ENCODE data around the gene CDX1. TPM values are rescaled to one million over a fixed set of nuclear protein-coding genes. Genes with fewer than 3 reads are reported as not detected.

The CDX1 gene
- total and polyA plus RNA-seq, 8 donors: 0.31 to 472 (median 2.0) TPM; not detected in 5

DNA sequence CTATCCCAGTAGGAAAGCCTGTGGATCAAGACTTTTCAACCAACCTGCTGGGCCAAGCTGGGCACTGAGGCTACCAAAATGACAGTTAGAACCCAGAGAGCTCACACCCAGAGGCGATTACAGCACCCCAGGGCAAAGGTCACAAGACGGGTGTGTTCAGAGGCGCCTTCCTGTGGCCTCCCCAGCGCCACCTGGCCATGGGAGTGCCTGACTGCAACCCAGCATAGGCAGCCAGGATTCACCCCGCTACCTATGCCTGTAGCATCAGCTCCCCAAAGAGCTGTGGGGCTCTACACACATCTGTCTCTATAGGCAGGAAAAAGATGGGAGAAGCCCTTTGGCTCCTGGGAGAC is 44.4 kb upstream of the CDX1 start:
- Histone ChIP-seq H3K4me3 (no peak overlapping the region), H3K27me3 (no peaks in the 10 kb centered on the region), H3K27ac (no peak overlapping the region), H3K36me3 (peaks cover 20 to 96% (median 85%) of the 10 kb centered on the region in 4 donors), H3K9me3 (no peaks in the 10 kb centered on the region), H3K4me1 (peaks cover 0 to 6% (median 0%) of the 10 kb centered on the region in 4 donors)
- peak; percentile 49 to 78 for DNase-seq
- intact Hi-C loops (cut with DNase I; ENCODE audit: low total_unique reads): no loop called here
- WGBS, 5 donors: 29 to 83% (median 31%) methylated on average over 2 to 5 of the region's 5 CpGs
- TF ChIP-seq, protein P1, sequence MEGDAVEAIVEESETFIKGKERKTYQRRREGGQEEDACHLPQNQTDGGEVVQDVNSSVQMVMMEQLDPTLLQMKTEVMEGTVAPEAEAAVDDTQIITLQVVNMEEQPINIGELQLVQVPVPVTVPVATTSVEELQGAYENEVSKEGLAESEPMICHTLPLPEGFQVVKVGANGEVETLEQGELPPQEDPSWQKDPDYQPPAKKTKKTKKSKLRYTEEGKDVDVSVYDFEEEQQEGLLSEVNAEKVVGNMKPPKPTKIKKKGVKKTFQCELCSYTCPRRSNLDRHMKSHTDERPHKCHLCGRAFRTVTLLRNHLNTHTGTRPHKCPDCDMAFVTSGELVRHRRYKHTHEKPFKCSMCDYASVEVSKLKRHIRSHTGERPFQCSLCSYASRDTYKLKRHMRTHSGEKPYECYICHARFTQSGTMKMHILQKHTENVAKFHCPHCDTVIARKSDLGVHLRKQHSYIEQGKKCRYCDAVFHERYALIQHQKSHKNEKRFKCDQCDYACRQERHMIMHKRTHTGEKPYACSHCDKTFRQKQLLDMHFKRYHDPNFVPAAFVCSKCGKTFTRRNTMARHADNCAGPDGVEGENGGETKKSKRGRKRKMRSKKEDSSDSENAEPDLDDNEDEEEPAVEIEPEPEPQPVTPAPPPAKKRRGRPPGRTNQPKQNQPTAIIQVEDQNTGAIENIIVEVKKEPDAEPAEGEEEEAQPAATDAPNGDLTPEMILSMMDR (IDR thresholded peaks at IDR 0.05): peak in 1 of 7 experiments; percentile 12
- no peak for TF ChIP-seq EP300 (IDR thresholded peaks at IDR 0.05)

DNA sequence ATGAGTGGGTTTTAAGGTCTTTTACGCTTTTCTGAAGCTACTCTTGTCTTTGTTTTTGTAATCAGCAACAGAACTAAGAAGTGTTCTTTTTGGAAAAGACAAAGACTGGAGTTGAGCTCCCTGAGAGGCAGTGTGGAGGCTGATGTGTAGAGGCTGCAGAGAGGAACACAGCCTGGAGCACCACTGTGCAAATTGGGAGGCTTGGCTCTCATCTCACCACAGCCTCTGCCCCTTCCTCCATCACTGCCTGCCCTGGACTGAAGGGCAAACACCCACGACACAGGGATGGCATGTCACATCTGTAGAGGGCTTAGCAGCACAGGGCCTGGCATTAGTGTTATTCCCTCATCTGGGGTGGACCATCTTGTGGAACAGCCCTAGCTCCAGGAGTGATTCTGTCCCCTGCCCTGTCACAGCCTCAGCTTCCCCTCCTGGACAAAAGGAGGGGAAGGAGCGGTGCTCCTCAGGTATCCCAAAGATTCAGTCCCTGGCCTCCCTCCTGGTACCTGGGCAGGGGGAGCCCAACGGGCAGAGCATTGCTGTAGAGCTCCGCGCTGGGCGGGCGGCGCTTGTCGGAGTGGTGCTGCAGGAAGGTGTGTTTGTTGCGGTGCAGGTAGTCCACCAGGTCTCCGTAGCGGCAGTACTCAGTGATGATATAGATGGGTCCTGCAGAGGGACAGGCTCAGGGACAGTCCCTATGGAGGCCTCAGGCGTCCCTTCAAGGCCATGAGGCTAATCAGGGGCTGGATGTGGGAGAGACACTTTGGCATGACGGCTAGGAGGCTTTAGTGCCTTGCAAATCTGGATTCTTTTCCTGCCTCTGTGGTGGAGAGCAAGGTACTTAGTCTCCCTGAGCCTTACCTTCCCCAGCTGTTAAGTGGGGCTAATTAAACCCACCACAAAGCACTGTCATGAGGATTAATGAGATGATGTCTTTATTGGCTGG is 43.8 kb upstream of the CDX1 start:
- H3K4me1 ChIP-seq: peaks cover 0 to 6% (median 0%) of the 10 kb centered on the region in 4 donors
- intact Hi-C loops (cut with DNase I; ENCODE audit: low total_unique reads): no loop called here
- no peaks in the 10 kb centered on the region for H3K9me3 ChIP-seq
- H3K27me3 ChIP-seq: no peaks in the 10 kb centered on the region
- H3K27ac ChIP-seq: no peak overlapping the region
- WGBS, 5 donors: 90 to 94% (median 92%) methylated on average over 14 to 15 of the region's 15 CpGs
- H3K4me3 ChIP-seq: no peak overlapping the region
- no peak for DNase-seq
- peaks cover 20 to 92% (median 79%) of the 10 kb centered on the region in 4 donors for H3K36me3 ChIP-seq
- TF ChIP-seq POLR2A (IDR thresholded peaks at IDR 0.05): no peak

DNA sequence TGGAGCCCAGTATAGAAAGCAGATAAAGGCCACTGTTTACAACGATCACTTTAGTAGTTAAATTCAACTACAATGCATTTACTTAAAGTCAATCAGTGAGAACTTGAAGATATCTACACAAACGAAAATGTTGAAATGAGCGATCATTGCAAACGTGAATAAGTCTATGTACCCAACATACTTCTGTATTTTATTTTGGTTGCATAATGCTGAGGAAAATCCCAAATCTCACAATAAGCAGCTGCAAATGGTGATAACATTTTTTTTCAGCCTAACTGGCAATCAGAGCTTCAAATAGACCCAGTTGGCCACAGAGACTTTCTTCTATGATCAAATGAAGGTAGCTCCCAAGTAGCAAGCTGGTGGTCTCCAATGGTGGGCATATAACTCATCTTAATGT is 43.0 kb upstream of the CDX1 start:
- DNase-seq: no peak
- Histone ChIP-seq H3K9me3 (no peaks in the 10 kb centered on the region), H3K36me3 (peaks cover 20 to 87% (median 73%) of the 10 kb centered on the region in 4 donors), H3K4me3 (no peak overlapping the region), H3K27me3 (no peaks in the 10 kb centered on the region), H3K27ac (no peak overlapping the region), H3K4me1 (peaks cover 0 to 6% (median 0%) of the 10 kb centered on the region in 4 donors)
- WGBS, 5 donors: 36 to 65% (median 55%) methylated on average over 4 of the region's 4 CpGs
- TF ChIP-seq POLR2A (IDR thresholded peaks at IDR 0.05) (no peak), EP300 (IDR thresholded peaks at IDR 0.05) (no peak), POLR2AphosphoS5 (IDR thresholded peaks at IDR 0.05) (no peak)
- TF ChIP-seq, protein P1 (IDR thresholded peaks at IDR 0.05): no peak
- intact Hi-C loops (cut with DNase I; ENCODE audit: low total_unique reads): no loop called here

DNA sequence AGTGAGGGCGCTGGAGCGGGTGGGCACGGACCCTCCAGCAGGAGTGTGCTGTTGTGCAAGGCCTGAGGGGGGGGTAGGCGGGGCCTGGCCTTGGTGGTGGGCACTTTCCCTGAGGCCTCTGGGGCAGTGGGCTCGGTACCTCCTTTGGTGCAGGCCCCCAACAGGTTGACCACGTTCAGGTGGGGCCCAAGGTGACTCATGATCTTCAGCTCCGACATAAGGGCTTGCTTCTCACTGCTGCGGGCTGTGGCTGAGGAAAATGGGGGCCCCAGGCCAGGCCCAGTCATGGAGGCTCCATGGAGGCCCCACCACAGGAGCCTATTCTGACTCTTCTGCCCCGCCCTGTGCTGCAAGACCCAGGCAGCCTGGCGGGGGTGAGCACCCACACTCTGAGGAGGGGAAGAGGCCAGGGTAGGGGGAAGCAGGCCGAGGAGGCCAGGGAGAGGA is 42.4 kb upstream of the CDX1 start:
- no peak for DNase-seq
- no peak overlapping the region for H3K27ac ChIP-seq
- peaks cover 0 to 6% (median 0%) of the 10 kb centered on the region in 4 donors for H3K4me1 ChIP-seq
- no peak for TF ChIP-seq POLR2AphosphoS5 (IDR thresholded peaks at IDR 0.05)
- TF ChIP-seq, protein P1 (IDR thresholded peaks at IDR 0.05): no peak
- TF ChIP-seq POLR2A (IDR thresholded peaks at IDR 0.05): no peak
- no peak for TF ChIP-seq EP300 (IDR thresholded peaks at IDR 0.05)
- peaks cover 20 to 86% (median 72%) of the 10 kb centered on the region in 4 donors for H3K36me3 ChIP-seq
- intact Hi-C loops (cut with DNase I; ENCODE audit: low total_unique reads): no loop called here
- H3K9me3 ChIP-seq: no peaks in the 10 kb centered on the region
- 73 to 85% (median 81%) methylated on average over 9 to 11 of the region's 11 CpGs for WGBS, 5 donors
- H3K27me3 ChIP-seq: no peaks in the 10 kb centered on the region
- no peak overlapping the region for H3K4me3 ChIP-seq

DNA sequence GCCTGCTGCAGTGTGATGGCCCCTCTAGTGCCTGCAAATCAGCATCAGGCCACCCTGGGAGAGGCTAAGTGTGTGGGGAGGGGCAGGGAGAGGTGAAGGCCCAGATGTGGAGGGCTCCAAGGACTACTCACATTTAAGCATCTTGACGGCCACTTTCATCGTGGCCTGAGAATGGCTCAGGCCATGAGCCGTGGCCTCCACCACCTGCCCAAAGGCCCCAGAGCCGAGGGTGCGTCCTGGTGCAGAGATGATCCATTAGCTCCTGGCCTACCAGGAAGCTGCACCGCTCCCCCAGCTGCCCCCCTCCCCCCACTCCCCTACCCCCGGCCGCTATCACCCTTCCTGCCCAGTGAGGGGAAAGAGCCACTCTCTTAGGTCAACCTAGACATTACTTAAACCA is 42.0 kb upstream of the CDX1 start:
- WGBS, 5 donors: 79 to 95% (median 84%) methylated on average over 8 of the region's 8 CpGs

More for the DNA sequence above, 42.0 kb upstream of the CDX1 start:
- intact Hi-C loops (cut with DNase I; ENCODE audit: low total_unique reads): no loop called here
- Histone ChIP-seq H3K36me3 (peaks cover 19 to 86% (median 72%) of the 10 kb centered on the region in 4 donors), H3K27ac (no peak overlapping the region), H3K4me1 (peaks cover 1 to 8% (median 2%) of the 10 kb centered on the region in 4 donors), H3K4me3 (no peak overlapping the region), H3K9me3 (no peaks in the 10 kb centered on the region), H3K27me3 (no peaks in the 10 kb centered on the region)
- no peak for DNase-seq
- TF ChIP-seq, protein P1 (IDR thresholded peaks at IDR 0.05): no peak
- no peak for TF ChIP-seq EP300 (IDR thresholded peaks at IDR 0.05)
- no peak for TF ChIP-seq POLR2AphosphoS5 (IDR thresholded peaks at IDR 0.05)
- TF ChIP-seq POLR2A (IDR thresholded peaks at IDR 0.05): no peak
